Measurements from ENCODE around the gene GIGYF1.

DNA sequence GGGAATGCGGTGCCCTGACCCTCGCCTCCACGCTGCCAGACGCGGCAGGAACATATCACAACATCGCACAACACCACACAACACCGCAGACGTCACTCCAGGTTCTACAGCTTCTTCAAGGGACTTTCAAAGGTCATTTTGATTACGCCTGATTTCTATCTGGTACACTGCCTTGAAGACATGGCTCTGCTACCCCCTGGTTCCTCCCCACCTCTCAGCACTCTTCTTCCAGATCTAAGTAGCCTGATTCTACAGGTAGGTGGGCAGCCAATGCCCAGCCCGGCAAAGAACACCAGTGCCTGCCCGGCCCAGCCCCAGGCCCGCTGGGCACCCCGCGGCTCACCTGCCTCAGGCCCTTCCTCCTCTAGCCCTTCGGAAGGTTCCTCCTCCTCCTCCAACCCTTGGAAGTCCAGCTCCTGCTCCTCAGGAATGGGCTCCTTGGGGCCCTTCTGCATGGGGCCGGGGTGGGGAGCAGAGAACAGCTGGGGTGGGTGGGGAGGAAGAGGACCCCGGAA lies 8.4 kb downstream of the GIGYF1 start:
- TF ChIP-seq, protein P1, sequence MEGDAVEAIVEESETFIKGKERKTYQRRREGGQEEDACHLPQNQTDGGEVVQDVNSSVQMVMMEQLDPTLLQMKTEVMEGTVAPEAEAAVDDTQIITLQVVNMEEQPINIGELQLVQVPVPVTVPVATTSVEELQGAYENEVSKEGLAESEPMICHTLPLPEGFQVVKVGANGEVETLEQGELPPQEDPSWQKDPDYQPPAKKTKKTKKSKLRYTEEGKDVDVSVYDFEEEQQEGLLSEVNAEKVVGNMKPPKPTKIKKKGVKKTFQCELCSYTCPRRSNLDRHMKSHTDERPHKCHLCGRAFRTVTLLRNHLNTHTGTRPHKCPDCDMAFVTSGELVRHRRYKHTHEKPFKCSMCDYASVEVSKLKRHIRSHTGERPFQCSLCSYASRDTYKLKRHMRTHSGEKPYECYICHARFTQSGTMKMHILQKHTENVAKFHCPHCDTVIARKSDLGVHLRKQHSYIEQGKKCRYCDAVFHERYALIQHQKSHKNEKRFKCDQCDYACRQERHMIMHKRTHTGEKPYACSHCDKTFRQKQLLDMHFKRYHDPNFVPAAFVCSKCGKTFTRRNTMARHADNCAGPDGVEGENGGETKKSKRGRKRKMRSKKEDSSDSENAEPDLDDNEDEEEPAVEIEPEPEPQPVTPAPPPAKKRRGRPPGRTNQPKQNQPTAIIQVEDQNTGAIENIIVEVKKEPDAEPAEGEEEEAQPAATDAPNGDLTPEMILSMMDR (conservative IDR thresholded peaks at IDR 0.05; ENCODE audit: low read depth, low read length): no peak
- TF ChIP-seq EZH2 (IDR thresholded peaks at IDR 0.05; ENCODE audit: borderline replicate concordance, low read depth, low read length, poor library complexity, severe bottlenecking): no peak
